WTC11 (cell line): ENCODE data around the gene ALDH3A2.

ENCODE experiments used
- CBFB ChIP-seq: sonication (generic); formaldehyde crosslinking; IDR thresholded peaks from 2 replicates; pipeline ENCODE4 v1.8.1; 2022; ENCODE audit warnings: mild to moderate bottlenecking, low read depth, missing genetic modification reagents
- CREB1 ChIP-seq: sonication (generic); formaldehyde crosslinking; IDR thresholded peaks from 2 replicates; pipeline ENCODE4 v1.8.0; 2023; ENCODE audit warnings: mild to moderate bottlenecking, missing genetic modification reagents
- GABPB1 ChIP-seq: sonication (generic); formaldehyde crosslinking; IDR thresholded peaks from 2 replicates; pipeline ENCODE4 v1.8.1; 2023; ENCODE audit warnings: mild to moderate bottlenecking, missing genetic modification reagents
- MYBL2 ChIP-seq: sonication (generic); formaldehyde crosslinking; IDR thresholded peaks from 2 replicates; pipeline ENCODE4 v1.8.1; 2023; ENCODE audit warnings: mild to moderate bottlenecking, moderate library complexity, missing genetic modification reagents
- TEAD4 ChIP-seq: sonication (generic); formaldehyde crosslinking; IDR thresholded peaks from 2 replicates; pipeline ENCODE4 v1.8.0; 2022; ENCODE audit warnings: mild to moderate bottlenecking, missing genetic modification reagents
- TF ChIP-seq, protein P1 (sequence below): fragments of 200-600 bp; IDR thresholded peaks from 2 replicates; pipeline ENCODE4 v1.8.0; 2022; ENCODE audit warnings: antibody characterized with exemption

- TF ChIP-seq MYBL2 (CRISPR knock-in tag) (no peak), CBFB (CRISPR knock-in tag) (no peak), GABPB1 (no peak), CREB1 (CRISPR knock-in tag) (no peak), TEAD4 (no peak)
- TF ChIP-seq, protein P1, sequence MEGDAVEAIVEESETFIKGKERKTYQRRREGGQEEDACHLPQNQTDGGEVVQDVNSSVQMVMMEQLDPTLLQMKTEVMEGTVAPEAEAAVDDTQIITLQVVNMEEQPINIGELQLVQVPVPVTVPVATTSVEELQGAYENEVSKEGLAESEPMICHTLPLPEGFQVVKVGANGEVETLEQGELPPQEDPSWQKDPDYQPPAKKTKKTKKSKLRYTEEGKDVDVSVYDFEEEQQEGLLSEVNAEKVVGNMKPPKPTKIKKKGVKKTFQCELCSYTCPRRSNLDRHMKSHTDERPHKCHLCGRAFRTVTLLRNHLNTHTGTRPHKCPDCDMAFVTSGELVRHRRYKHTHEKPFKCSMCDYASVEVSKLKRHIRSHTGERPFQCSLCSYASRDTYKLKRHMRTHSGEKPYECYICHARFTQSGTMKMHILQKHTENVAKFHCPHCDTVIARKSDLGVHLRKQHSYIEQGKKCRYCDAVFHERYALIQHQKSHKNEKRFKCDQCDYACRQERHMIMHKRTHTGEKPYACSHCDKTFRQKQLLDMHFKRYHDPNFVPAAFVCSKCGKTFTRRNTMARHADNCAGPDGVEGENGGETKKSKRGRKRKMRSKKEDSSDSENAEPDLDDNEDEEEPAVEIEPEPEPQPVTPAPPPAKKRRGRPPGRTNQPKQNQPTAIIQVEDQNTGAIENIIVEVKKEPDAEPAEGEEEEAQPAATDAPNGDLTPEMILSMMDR, result no peak
Measured at GRCh38 chr17:19631905-19632304, 16.6 kb upstream of the ALDH3A2 start.
